Lung (tissue), 12 donors: Measurements from ENCODE around the gene MATN1. TPM values are rescaled to one million over a fixed set of nuclear protein-coding genes. Genes with fewer than 3 reads are reported as not detected.

ENCODE experiments used
- ATAC-seq: fragments of 200-7000 bp; cut with Tn5 transposase; one replicate; pipeline ENCODE4 v1.9.1; 2020; ENCODE audit warnings: moderate number of reproducible peaks; ENCODE audit not compliant: insufficient read depth, low FRiP score
- DNase-seq, 3 donors: peaks; one replicate each; pipeline ENCODE4 v3.0.0-alpha.2; 2013 to 2017
- H3K27ac ChIP-seq, 2 donors: one replicate each; pipeline ENCODE4 v1.5.1; 2013; ENCODE audit warnings: mild to moderate bottlenecking in 2 of 2, moderate library complexity in 2 of 2, control low read depth in 1 of 2, inconsistent platforms in 1 of 2, low read depth in 1 of 2, low read length in 1 of 2
- H3K27me3 ChIP-seq, 3 donors: one replicate each; pipeline ENCODE4 v1.5.1; 2013; ENCODE audit warnings: low read length in 2 of 3; ENCODE audit not compliant: control insufficient read depth in 3 of 3, insufficient read depth in 3 of 3
- H3K36me3 ChIP-seq, 4 donors: one replicate each; pipeline ENCODE4 v1.5.1; 2013; ENCODE audit warnings: low read length in 4 of 4, mild to moderate bottlenecking in 1 of 4, moderate library complexity in 1 of 4; ENCODE audit not compliant: control insufficient read depth in 4 of 4, insufficient read depth in 4 of 4
- H3K4me1 ChIP-seq, 5 donors: one replicate each; pipeline ENCODE4 v1.5.1; 2013; ENCODE audit warnings: low read length in 5 of 5, mild to moderate bottlenecking in 2 of 5, moderate library complexity in 1 of 5; ENCODE audit not compliant: control insufficient read depth in 5 of 5, insufficient read depth in 5 of 5
- H3K4me3 ChIP-seq: one replicate; pipeline ENCODE4 v1.5.1; 2013; ENCODE audit warnings: mild to moderate bottlenecking, control low read depth, moderate library complexity
- H3K9ac ChIP-seq, 2 donors: one replicate each; pipeline ENCODE4 v1.5.1; 2013; ENCODE audit warnings: low read length in 2 of 2, control low read depth in 1 of 2; ENCODE audit not compliant: insufficient read depth in 1 of 2
- H3K9me3 ChIP-seq, 4 donors: one replicate each; pipeline ENCODE4 v1.5.1; 2013; ENCODE audit warnings: low read length in 3 of 4, mild to moderate bottlenecking in 1 of 4, moderate library complexity in 1 of 4; ENCODE audit not compliant: control insufficient read depth in 4 of 4, insufficient read depth in 3 of 4
- CTCF ChIP-seq: IDR thresholded peaks from 2 replicates; pipeline ENCODE4 v1.5.1; 2012; ENCODE audit warnings: mild to moderate bottlenecking; ENCODE audit errors: control extremely low read depth, extremely low read depth
- WGBS, 2 donors: extraction: QIAGEN DNeasy Blood & Tissue Kit; methylation state at CpG; one replicate each; pipeline ENCODE4 v1.1.7; 2013; 5-methylcytosine and 5-hydroxymethylcytosine counted together
- polyA plus RNA-seq, 2 donors: library from polyadenylated mRNA; stranded (reverse); fragments of 200-250 nt; gene quantifications; one replicate each; pipeline ENCODE4 v1.2.1, GENCODE V29; 2013
- total RNA-seq, 2 donors: library from RNA; depleted of rRNA in 1 of 2; stranded (reverse); fragments of >200 nt in 1 of 2; gene quantifications; one replicate each; pipeline ENCODE4 v1.2.1, GENCODE V29; 2014 to 2021
- donor health status: control.
- donor health status: control.
- donor health status: Bipolar disorder and iron deficiency.
- donor health status: healthy.
- donor health status: DM: yes; HTN: yes; CAD: no.

The MATN1 gene
- total and polyA plus RNA-seq, 4 donors = 0.15 to 0.57 (median 0.17) TPM

- Histone ChIP-seq H3K27me3 (no peaks in the 10 kb centered on the region), H3K4me3 (no peak overlapping the region), H3K9me3 (peaks cover 0 to 2% (median 0%) of the 10 kb centered on the region in 4 donors), H3K27ac (no peak overlapping the region), H3K9ac (no peak overlapping the region), H3K4me1 (peaks cover 0 to 2% (median 0%) of the 10 kb centered on the region in 5 donors), H3K36me3 (peaks cover 0 to 44% (median 0%) of the 10 kb centered on the region in 4 donors)
- 63 to 79% methylated on average over 5 of the region's 5 CpGs for WGBS, 2 donors
- TF ChIP-seq CTCF = no peak
- DNase-seq (no peak), ATAC-seq (no peak)
Measured at GRCh38 chr1:30738040-30738714, 14.8 kb upstream of the MATN1 start.

- ATAC-seq (no peak), DNase-seq (no peak)
- no peak overlapping the region for H3K27ac ChIP-seq
- H3K9me3 ChIP-seq = peaks cover 0 to 2% (median 0%) of the 10 kb centered on the region in 4 donors
- no peak for TF ChIP-seq CTCF
- no peak overlapping the region for H3K4me3 ChIP-seq
- peaks cover 0 to 2% (median 0%) of the 10 kb centered on the region in 5 donors for H3K4me1 ChIP-seq
- peaks cover 0 to 44% (median 0%) of the 10 kb centered on the region in 4 donors for H3K36me3 ChIP-seq
- H3K9ac ChIP-seq = no peak overlapping the region
- H3K27me3 ChIP-seq = no peaks in the 10 kb centered on the region
- WGBS, 2 donors = 97% methylated on average over 14 of the region's 14 CpGs
Measured at GRCh38 chr1:30737357-30738039, 14.1 kb upstream of the MATN1 start.

- H3K9ac ChIP-seq = no peak overlapping the region
- H3K27ac ChIP-seq = no peak overlapping the region
- peaks cover 0 to 2% (median 0%) of the 10 kb centered on the region in 4 donors for H3K9me3 ChIP-seq
- DNase-seq = no peak
- no peaks in the 10 kb centered on the region for H3K4me1 ChIP-seq
- TF ChIP-seq CTCF = no peak
- ATAC-seq = no peak
- H3K36me3 ChIP-seq = peaks cover 0 to 38% (median 0%) of the 10 kb centered on the region in 4 donors
- 93% methylated on average over 6 of the region's 6 CpGs for WGBS, 2 donors
- no peak overlapping the region for H3K4me3 ChIP-seq
- H3K27me3 ChIP-seq = no peaks in the 10 kb centered on the region
Measured at GRCh38 chr1:30735668-30736498, 12.5 kb upstream of the MATN1 start.
